Renal pelvis (tissue), 4 donors: ENCODE measurements around the gene GPN1. TPM values are rescaled to one million over a fixed set of nuclear protein-coding genes. Genes with fewer than 3 reads are reported as not detected.
"Not testable (repeated sequence)": the region's sequence is repeated elsewhere in the genome, so short reads cannot be mapped to it uniquely, and the experiment has no call there.

Experiments used
- DNase-seq: peaks from one replicate; pipeline ENCODE4 v3.0.0-alpha.2; 2013
- polyA plus RNA-seq, 3 donors: library from polyadenylated mRNA; unstranded; fragments of 120-200 nt; gene quantifications; one replicate each; pipeline ENCODE4 v1.2.1, GENCODE V29; 2013; ENCODE audit not compliant: insufficient read length in 3 of 3

GPN1 gene
- polyA plus RNA-seq, 3 donors = 57.3 to 60.6 (median 57.4) TPM

- DNase-seq = no peak
Measured at GRCh38 chr2:27621524-27621923, 7.3 kb upstream of the GPN1 start.

GRCh38 chr2:27622921-27623384 lies 5.9 kb upstream of the GPN1 start:
- DNase-seq = no peak

DNA sequence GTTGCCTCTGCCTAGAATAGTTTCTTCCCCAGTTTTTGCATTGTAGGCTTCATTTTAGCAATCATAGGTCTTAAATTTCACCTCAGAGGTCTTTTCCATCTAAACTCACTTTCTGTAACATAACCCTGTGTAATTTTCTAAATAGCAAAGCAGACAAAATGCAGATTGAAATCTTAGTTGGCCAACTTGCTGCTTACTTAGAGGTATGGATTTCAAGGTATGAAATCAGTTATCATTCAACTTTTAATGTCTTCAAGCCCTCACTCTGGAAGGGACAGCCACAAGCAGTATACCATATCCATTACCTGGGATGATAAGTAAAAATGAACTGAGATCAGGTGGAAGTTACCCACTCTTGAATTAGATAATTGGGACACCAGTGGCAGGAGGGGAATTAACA lies 3.9 kb upstream of the GPN1 start:
- no peak for DNase-seq

GRCh38 chr2:27626323-27626722 lies 2.5 kb upstream of the GPN1 start:
- not testable (repeated sequence) for DNase-seq

DNA sequence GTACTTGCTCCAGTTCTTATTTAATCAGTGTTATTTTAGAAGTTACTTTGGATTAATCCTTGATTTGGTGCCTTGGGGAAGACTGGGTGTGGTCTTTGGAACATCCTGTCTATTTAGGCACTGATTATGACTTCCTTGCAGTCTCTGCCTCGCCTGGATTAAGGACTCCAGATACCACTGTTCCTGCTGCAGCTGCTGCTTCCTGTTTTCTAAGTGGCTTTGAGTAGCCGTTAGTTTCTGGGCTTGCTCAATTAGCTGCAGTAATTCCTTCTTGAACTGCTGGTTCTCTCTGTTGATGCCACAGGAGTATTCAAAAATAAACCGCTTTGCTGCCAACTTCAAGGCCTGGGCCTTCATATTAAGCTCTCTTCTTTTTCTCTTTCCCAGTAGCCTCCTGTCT lies 1.9 kb upstream of the GPN1 start:
- not testable (repeated sequence) for DNase-seq

DNA sequence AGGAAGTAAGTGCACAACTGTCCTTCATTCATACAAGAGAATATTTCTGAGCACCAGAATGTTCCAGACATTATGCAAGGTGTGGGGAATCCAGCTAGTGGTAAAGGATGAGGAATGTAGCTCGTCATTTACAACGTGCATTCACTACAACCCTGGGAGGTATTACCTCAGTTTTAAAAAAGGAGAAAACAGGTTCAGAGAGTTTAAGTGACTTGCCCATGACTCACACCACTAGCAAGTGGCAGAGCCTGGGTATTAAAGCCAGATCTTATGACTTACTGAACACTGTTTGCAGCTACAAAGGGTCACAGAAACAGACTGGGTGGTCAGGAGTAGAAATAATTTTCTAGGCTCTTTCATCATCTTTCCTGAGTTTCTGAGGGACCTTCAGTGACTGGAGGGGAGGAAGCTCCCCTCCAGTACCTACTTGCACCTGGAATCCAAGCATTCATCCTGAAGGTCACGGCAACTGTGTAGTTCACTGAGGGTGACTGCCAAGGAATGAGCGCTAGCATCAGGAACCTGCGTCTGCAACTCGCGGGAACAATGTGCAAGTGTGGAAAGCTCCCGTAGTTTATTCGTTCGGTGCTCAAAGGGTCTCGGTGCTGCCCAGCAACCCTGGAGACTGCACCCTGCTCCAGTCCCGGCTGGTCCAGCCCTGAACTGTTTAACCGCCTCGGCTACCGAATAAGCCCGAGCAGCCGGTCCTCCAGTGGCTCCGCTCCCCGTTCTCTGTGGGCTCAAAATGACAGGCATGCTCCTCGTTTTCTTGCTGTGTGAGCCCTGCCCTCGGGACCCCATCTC lies 685 bp upstream of the GPN1 start:
- no peak for DNase-seq

DNA sequence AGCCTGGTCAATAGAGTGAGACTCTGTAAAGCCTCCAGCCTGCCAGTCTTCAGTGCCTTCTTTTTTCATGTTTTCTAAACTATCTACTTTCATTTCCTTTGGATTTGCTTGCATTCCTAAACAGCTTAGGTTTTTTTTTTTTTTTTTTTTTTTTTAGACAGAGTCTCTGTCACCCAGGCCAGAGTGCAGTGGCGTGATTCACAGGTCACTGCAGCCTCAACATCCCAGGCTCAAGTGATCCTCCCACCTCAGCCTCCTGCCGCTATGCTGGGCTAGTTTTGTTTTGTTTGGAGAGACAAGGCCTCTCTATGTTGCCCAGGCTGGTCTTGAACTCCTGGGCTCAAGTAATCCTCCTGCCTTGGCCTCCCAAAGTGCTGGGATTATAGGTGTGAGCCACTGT lies 1.4 kb downstream of the GPN1 start:
- DNase-seq = not testable (repeated sequence)

GRCh38 chr2:27634291-27634690 lies 5.4 kb downstream of the GPN1 start:
- no peak for DNase-seq

DNA sequence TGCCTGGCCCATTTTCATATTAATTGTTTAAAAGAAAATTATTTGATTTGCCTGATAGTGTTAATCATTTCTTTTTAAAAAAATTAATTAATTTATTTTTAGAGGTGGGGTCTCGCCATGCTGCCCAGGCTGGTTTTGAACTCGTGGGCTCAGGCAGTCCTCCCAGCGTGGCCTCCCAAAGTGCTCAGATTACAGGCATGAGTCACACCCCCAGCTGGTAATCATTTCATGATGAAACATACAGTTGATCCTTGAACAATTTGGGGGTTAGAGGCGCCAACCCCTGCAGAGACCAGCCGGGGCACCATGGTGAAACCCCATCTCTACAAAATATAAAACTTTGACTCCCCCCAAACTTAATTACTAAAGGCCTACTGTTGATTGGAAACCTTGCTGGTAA lies 7.9 kb downstream of the GPN1 start:
- no peak for DNase-seq

DNA sequence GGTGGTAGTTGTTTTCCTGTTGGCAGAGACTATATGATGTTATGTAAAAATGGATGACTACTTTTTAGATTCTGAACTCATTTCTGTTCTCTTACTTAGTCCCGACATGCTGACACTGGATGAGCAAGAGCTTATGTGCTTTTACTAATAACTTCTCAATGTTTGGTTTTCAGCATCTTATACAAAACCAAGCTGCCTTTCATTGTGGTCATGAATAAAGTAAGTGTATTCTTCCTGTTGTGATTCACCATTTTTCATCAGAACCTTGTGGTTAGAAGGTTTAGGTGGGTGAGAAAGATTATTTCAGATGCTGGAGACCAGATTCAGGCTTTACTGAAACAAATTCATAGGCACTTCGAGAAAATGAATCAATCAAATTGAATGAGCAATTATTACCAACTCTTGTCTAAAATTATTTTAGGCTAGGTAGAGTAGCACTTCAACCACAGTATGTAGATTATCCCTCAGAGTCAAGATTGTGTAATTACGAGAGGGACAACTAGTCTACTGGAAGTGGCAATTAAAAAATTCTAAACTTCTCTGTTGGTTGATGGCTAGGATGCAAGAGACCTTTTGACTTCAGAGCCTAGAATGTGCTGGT lies 9.3 kb downstream of the GPN1 start:
- DNase-seq = no peak

DNA sequence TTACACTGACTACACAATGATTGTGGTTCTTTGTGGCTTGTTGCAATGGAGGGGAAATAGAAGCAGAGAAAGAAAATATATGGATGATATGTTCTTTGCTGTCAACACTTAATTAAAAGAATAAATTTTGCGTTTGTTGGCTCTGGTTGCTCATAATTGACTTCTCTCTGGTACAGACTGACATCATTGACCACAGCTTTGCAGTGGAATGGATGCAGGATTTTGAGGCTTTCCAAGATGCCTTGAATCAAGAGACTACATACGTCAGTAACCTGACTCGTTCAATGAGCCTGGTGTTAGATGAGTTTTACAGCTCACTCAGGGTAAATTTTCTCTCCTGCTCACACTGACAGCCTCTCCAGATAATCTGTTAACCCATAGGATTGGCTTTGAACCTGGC lies 9.9 kb downstream of the GPN1 start:
- DNase-seq = no peak

DNA sequence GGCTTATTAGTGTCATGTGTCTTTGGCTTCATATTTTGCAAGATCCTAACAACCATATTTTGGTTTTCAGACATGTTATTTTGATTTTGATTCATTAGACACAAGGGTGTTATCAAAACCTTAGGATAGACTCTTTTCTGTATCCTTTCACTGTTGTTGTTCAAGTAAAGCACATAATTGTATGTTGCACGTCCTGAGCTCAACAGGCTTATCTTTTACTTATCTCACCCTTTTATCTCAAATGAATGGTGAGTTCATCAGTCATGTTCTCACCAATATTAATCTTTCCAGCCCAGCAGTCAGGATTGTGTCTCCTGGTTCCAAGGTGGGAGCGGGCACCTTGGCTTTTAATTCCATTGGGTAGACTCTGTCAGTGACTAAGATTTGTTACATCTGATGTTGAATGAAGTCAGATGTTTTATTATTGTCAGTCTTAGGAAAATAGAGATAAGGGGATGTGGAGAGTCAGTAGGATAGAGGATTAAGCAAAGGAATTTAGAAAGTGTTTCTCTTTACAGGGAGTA lies 11.9 kb downstream of the GPN1 start:
- no peak for DNase-seq

- DNase-seq = no peak
Measured at GRCh38 chr2:27645197-27645596, 16.3 kb downstream of the GPN1 start.

GRCh38 chr2:27647289-27647688 lies 18.4 kb downstream of the GPN1 start:
- no peak for DNase-seq

DNA sequence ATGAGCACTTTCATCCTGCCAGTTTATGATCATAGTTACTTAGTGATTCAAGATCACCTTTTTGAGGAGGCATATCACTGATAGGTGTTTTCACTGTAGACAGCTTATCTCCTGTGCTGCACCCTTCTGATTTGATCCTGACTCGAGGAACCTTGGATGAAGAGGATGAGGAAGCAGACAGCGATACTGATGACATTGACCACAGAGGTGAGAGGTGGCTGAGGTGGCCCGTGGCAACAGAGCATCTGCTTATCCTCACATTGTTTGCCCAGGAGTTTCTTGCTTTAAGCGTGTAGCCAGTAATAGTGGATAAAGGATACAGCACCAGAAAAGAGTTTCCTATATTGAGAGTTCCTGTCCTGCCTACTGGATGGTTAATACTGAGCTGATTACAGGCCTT lies 18.9 kb downstream of the GPN1 start:
- DNase-seq = no peak

DNA sequence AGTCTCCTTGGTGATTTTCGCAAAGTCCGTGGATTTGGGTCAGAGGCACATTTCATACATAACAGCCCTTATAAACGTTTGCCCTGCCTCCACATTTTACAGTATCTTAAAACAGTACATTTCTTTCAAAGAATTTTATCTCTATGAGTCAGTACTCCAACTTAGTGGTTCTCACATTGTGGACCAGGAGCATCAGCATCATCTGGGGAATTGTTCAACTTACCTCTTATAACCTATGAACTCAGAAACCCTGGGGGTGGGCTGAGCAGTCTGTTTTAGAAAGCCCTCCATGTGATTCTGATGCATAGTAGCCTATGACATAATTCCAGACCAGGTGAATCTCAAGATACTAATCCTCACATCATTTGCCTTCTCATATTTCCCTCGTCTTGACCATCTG lies 22.2 kb downstream of the GPN1 start:
- no peak for DNase-seq

- DNase-seq = no peak
Measured at GRCh38 chr2:27652341-27652740, 23.5 kb downstream of the GPN1 start.

- no peak for DNase-seq
Measured at GRCh38 chr2:27652790-27653189, 23.9 kb downstream of the GPN1 start.

GRCh38 chr2:27653397-27653796 lies 24.5 kb downstream of the GPN1 start:
- DNase-seq = no peak

- DNase-seq = no peak
Measured at GRCh38 chr2:27655155-27655951, 26.5 kb downstream of the GPN1 start.

- no peak for DNase-seq
Measured at GRCh38 chr2:27661371-27661770, 32.5 kb downstream of the GPN1 start.
